ENCODE data around the gene DCTD.

Gene DCTD

GRCh38 chr4:182840108-182840507, 77.1 kb downstream of the DCTD start:
- TF ChIP-seq, protein P1, sequence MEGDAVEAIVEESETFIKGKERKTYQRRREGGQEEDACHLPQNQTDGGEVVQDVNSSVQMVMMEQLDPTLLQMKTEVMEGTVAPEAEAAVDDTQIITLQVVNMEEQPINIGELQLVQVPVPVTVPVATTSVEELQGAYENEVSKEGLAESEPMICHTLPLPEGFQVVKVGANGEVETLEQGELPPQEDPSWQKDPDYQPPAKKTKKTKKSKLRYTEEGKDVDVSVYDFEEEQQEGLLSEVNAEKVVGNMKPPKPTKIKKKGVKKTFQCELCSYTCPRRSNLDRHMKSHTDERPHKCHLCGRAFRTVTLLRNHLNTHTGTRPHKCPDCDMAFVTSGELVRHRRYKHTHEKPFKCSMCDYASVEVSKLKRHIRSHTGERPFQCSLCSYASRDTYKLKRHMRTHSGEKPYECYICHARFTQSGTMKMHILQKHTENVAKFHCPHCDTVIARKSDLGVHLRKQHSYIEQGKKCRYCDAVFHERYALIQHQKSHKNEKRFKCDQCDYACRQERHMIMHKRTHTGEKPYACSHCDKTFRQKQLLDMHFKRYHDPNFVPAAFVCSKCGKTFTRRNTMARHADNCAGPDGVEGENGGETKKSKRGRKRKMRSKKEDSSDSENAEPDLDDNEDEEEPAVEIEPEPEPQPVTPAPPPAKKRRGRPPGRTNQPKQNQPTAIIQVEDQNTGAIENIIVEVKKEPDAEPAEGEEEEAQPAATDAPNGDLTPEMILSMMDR (IDR thresholded peaks at IDR 0.05; ENCODE audit: insufficient read depth, low read depth, low read length, missing control alignments): no peak
- DNase-seq (ENCODE audit: low read depth): no peak
- no peak overlapping the region for H3K4me3 ChIP-seq (ENCODE audit: low read length)

Data from epithelial cell of esophagus (primary cell).